ENCODE measurements around the gene SCFD2. TPM values are rescaled to one million over a fixed set of nuclear protein-coding genes. Genes with fewer than 3 reads are reported as not detected.
"Not testable (repeated sequence)": the region's sequence is repeated elsewhere in the genome, so short reads cannot be mapped to it uniquely, and the experiment has no call there.

The SCFD2 gene
- total RNA-seq, 2 experiments from 2014 or later, result 23.0 to 24.5 TPM

DNA sequence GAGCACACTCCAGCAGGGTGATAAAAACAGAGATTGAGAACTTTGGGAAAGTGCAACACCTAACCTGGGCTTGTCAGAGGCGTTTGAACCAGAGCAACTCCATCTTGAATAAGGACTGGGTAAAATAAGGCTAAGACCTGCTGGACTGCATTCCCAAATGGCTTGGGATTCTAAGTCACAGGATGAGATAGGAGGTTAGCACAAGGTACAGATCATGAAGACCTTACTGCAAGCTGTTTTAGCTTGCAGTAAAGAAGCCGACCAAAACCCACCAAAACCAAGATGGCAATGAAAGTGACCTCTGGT lies 43.9 kb downstream of the SCFD2 start:
- Mint-ChIP-seq H3K27ac (no peak overlapping the region), H3K9me3 (no peaks in the 10 kb centered on the region), H3K36me3 (ENCODE audit: low read depth) (peaks cover 5% of the 10 kb centered on the region), H3K27me3 (no peaks in the 10 kb centered on the region), H3K4me3 (no peak overlapping the region), H3K4me1 (peaks cover 13% of the 10 kb centered on the region)
- no peak for DNase-seq
- POLR2A ChIA-PET, result no interaction called here
- CTCF ChIA-PET, result interaction anchor here (0.6 kb wide), 1 partner anchor 579 kb away, joined by 5 read pairs; no protein-coding TSS in a partner anchor

GRCh38 chr4:53321151-53321983 lies 44.5 kb downstream of the SCFD2 start:
- peaks cover 11% of the 10 kb centered on the region for H3K4me1 Mint-ChIP-seq
- POLR2A ChIA-PET, result no interaction called here
- no peak overlapping the region for H3K4me3 Mint-ChIP-seq
- H3K9me3 Mint-ChIP-seq, result no peaks in the 10 kb centered on the region
- DNase-seq, result no peak
- H3K27me3 Mint-ChIP-seq, result no peaks in the 10 kb centered on the region
- peaks cover 3% of the 10 kb centered on the region for H3K36me3 Mint-ChIP-seq (ENCODE audit: low read depth)
- no peak overlapping the region for H3K27ac Mint-ChIP-seq
- CTCF ChIA-PET, result interaction anchor here (0.6 kb wide), 1 partner anchor 578 kb away, joined by 5 read pairs; no protein-coding TSS in a partner anchor

DNA sequence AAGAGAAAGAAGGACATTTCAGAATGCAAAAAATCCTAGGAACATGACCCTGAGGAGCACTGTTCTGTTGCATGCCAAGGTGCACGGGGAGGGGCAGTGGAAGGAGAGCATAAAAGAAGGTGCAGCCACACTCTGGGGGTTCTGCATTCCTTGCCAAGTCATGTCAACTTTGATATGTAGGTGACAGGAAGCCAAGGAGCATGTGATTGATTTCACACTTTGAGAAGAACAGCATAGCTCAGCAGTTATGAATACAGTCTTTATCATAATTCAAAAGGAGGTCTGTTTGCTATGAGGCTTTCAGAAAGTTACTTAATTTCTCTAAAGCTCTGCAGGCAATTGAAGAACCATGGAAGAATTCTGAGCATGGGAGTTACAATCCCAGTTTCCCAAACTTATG lies 50.6 kb downstream of the SCFD2 start:
- H3K27me3 Mint-ChIP-seq, result no peaks in the 10 kb centered on the region
- CTCF ChIA-PET, result interaction anchor here (0.7 kb wide), 1 partner anchor 1618 kb away, joined by 3 read pairs; no protein-coding TSS in a partner anchor
- H3K27ac Mint-ChIP-seq, result no peak overlapping the region
- no peak for DNase-seq
- H3K36me3 Mint-ChIP-seq (ENCODE audit: low read depth), result peaks cover 15% of the 10 kb centered on the region
- no peak overlapping the region for H3K4me3 Mint-ChIP-seq
- POLR2A ChIA-PET, result no interaction called here
- H3K4me1 Mint-ChIP-seq, result peaks cover 13% of the 10 kb centered on the region
- H3K9me3 Mint-ChIP-seq, result no peaks in the 10 kb centered on the region

DNA sequence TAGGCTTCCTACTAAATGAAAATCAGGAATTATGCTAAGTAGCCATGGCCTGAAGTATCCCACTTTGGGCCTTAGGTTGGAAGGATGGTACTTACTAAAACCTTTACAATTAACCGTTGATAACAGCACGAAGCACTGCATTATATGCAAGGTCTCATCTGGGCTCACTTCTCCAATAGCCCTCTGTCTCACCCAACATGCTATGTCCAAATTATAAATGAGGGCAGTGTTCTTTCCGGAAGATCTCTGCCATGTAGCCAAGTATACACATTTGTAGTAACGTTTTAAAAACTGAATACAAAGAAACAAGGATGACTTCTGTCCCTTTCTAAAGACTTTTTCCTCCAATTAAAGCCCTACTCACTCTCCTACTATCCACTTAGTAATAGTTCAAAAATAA lies 51.6 kb downstream of the SCFD2 start:
- ChIA-PET CTCF (no interaction called here), POLR2A (no interaction called here)
- peaks cover 13% of the 10 kb centered on the region for H3K4me1 Mint-ChIP-seq
- no peak overlapping the region for H3K27ac Mint-ChIP-seq
- DNase-seq, result no peak
- H3K36me3 Mint-ChIP-seq (ENCODE audit: low read depth), result peaks cover 15% of the 10 kb centered on the region
- H3K4me3 Mint-ChIP-seq, result no peak overlapping the region
- no peaks in the 10 kb centered on the region for H3K27me3 Mint-ChIP-seq
- no peaks in the 10 kb centered on the region for H3K9me3 Mint-ChIP-seq

DNA sequence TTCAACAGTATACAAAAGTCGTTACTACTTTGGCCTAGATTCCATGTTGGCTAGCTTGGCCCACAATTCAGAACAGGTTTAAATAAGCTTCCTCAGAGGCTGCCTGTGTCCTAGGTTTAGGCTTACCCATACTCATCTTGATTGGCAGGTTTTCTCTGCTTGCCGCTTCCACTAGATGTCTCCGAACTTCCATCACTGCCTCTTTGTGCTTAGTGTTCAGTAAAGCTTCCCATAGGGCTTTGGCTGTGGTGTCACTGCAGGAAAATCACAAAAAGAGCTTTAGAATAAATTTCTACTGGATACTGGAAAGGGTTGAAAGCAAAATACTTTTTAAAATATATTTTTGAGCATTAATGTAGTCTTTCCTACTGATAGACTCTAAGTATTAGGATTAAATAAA lies 52.4 kb downstream of the SCFD2 start:
- POLR2A ChIA-PET, result no interaction called here
- Mint-ChIP-seq H3K27ac (no peak overlapping the region), H3K27me3 (no peaks in the 10 kb centered on the region), H3K36me3 (ENCODE audit: low read depth) (peaks cover 16% of the 10 kb centered on the region), H3K4me3 (no peak overlapping the region), H3K9me3 (no peaks in the 10 kb centered on the region), H3K4me1 (peaks cover 13% of the 10 kb centered on the region)
- DNase-seq, result no peak
- CTCF ChIA-PET, result no interaction called here

- no peaks in the 10 kb centered on the region for H3K4me1 Mint-ChIP-seq
- H3K4me3 Mint-ChIP-seq, result no peak overlapping the region
- DNase-seq, result no peak
- no peaks in the 10 kb centered on the region for H3K27me3 Mint-ChIP-seq
- CTCF ChIA-PET, result no interaction called here
- no peak overlapping the region for H3K27ac Mint-ChIP-seq
- H3K36me3 Mint-ChIP-seq (ENCODE audit: low read depth), result peaks cover 35% of the 10 kb centered on the region
- POLR2A ChIA-PET, result no interaction called here
- H3K9me3 Mint-ChIP-seq, result peaks cover 6% of the 10 kb centered on the region
These were observed 56.4 kb downstream of the SCFD2 start for GRCh38 chr4:53309321-53310040.

DNA sequence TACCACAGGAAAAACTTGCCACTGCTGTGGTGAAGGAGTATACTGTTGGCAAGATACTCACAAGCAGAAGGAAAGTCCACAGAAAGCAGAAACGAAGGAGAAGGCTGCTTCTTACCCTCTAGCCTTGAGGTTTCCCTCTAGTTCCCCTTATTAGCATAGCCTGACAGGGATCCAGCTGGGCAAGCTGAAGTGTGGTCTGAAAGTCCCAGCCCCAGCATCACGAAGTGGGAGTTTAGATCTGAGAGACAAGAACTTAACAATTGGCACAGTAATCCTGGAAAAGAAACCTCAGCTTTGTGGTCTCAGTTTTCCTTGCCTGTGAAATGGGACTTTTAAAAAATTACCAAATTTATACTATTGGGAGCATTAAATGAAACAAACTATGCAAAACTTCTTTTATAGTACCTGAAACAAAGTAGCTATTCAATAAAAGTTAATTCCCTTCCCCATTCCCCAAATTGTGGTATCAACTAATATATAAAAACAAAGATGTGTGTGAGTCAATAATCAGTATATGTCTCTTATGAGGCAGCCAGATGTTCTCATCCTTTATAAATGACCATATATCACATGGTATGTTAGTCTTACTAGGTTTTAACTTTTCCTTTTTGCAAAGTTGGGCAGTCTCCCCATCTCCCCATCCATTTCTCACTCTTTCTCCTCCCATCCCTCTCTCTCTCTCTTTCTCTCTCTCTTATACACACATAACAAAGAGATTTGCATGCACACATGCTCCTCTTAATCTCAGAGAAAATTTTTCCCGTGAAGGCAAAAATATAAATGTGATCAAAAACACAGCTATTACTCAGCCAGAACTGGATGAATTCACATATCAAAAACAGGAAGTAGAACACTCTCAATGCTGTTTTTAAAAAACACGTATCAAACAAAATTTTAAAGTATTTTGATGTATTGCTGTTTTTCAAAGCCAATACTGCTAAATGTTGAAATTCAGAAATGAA lies 57.8 kb downstream of the SCFD2 start:
- Mint-ChIP-seq H3K36me3 (ENCODE audit: low read depth) (peaks cover 42% of the 10 kb centered on the region), H3K4me3 (no peak overlapping the region), H3K27me3 (no peaks in the 10 kb centered on the region), H3K4me1 (no peaks in the 10 kb centered on the region), H3K27ac (no peak overlapping the region), H3K9me3 (peaks cover 14% of the 10 kb centered on the region)
- ChIA-PET CTCF (interaction anchor here (0.6 to 1.4 kb wide), 2 partner anchors 22 to 602 kb away, joined by 3 read pairs; no protein-coding TSS in a partner anchor), POLR2A (no interaction called here)
- no peak for DNase-seq

- H3K4me1 Mint-ChIP-seq, result no peaks in the 10 kb centered on the region
- no peaks in the 10 kb centered on the region for H3K27me3 Mint-ChIP-seq
- H3K36me3 Mint-ChIP-seq (ENCODE audit: low read depth), result peaks cover 39% of the 10 kb centered on the region
- CTCF ChIA-PET, result interaction anchor here (1.4 kb wide), 1 partner anchor 21 kb away, joined by 3 read pairs; no protein-coding TSS in a partner anchor
- H3K27ac Mint-ChIP-seq, result no peak overlapping the region
- POLR2A ChIA-PET, result no interaction called here
- peaks cover 14% of the 10 kb centered on the region for H3K9me3 Mint-ChIP-seq
- no peak for DNase-seq
- no peak overlapping the region for H3K4me3 Mint-ChIP-seq
These were observed 58.7 kb downstream of the SCFD2 start for GRCh38 chr4:53307210-53307609.

DNA sequence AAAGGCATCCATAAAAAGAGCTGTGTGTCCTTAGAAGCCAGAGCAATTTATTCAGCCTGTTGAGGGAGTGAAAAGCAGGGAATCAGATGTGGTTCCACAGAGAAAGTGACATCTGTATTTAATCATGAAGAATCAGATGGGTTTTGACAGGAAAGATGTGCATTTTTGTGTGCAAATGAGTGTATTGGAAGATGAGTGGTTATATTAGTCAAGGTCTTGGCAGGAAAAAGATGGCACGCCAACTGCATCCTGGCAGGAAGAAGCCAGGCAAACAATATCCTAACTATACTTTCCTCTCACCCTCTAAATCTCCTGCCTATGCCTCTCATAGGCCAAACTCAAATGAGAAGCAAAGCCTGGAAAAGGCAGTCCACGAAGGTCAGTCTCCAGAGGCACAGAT lies 59.1 kb downstream of the SCFD2 start:
- H3K27me3 Mint-ChIP-seq, result no peaks in the 10 kb centered on the region
- POLR2A ChIA-PET, result no interaction called here
- no peak overlapping the region for H3K4me3 Mint-ChIP-seq
- H3K9me3 Mint-ChIP-seq, result peaks cover 14% of the 10 kb centered on the region
- DNase-seq, result no peak
- peaks cover 38% of the 10 kb centered on the region for H3K36me3 Mint-ChIP-seq (ENCODE audit: low read depth)
- no peaks in the 10 kb centered on the region for H3K4me1 Mint-ChIP-seq
- CTCF ChIA-PET, result no interaction called here
- H3K27ac Mint-ChIP-seq, result no peak overlapping the region

- DNase-seq, H3K4me3 Mint-ChIP-seq, H3K27ac Mint-ChIP-seq, H3K27me3 Mint-ChIP-seq, POLR2A ChIA-PET, CTCF ChIA-PET, H3K4me1 Mint-ChIP-seq: not testable (repeated sequence)
- peaks cover 11% of the 10 kb centered on the region for H3K36me3 Mint-ChIP-seq (ENCODE audit: low read depth)
- H3K9me3 Mint-ChIP-seq, result peaks cover 43% of the 10 kb centered on the region
These were observed 73.7 kb downstream of the SCFD2 start for GRCh38 chr4:53292209-53292608.

- H3K36me3 Mint-ChIP-seq (ENCODE audit: low read depth), result peaks cover 6% of the 10 kb centered on the region
- ChIA-PET CTCF (no interaction called here), POLR2A (no interaction called here)
- H3K27me3 Mint-ChIP-seq, result no peaks in the 10 kb centered on the region
- no peak overlapping the region for H3K4me3 Mint-ChIP-seq
- DNase-seq, result no peak
- no peaks in the 10 kb centered on the region for H3K4me1 Mint-ChIP-seq
- no peak overlapping the region for H3K27ac Mint-ChIP-seq
- H3K9me3 Mint-ChIP-seq, result peaks cover 11% of the 10 kb centered on the region
These were observed 84.4 kb downstream of the SCFD2 start for GRCh38 chr4:53281438-53281837.

- H3K9me3 Mint-ChIP-seq, result peaks cover 11% of the 10 kb centered on the region
- ChIA-PET POLR2A (no interaction called here), CTCF (no interaction called here)
- no peak overlapping the region for H3K4me3 Mint-ChIP-seq
- H3K27me3 Mint-ChIP-seq, result no peaks in the 10 kb centered on the region
- no peak for DNase-seq
- peaks cover 6% of the 10 kb centered on the region for H3K36me3 Mint-ChIP-seq (ENCODE audit: low read depth)
- no peak overlapping the region for H3K27ac Mint-ChIP-seq
- no peaks in the 10 kb centered on the region for H3K4me1 Mint-ChIP-seq
These were observed 85.0 kb downstream of the SCFD2 start for GRCh38 chr4:53280846-53281245.
